Hepatocyte (in vitro differentiated cells): ENCODE results near the gene IKBKE.

ENCODE experiments used
- CTCF ChIP-seq: fragments of 200-600 bp; sonication (generic); IDR thresholded peaks from 2 replicates; pipeline ENCODE4 v1.5.1; 2016; ENCODE audit warnings: antibody characterized with exemption, mild to moderate bottlenecking; ENCODE audit not compliant: poor library complexity
- EZH2phosphoT487 ChIP-seq: fragments of 200-600 bp; sonication (generic); IDR thresholded peaks from one replicate; pipeline ENCODE4 v1.6.1; 2018; ENCODE audit warnings: antibody characterized with exemption, mild to moderate bottlenecking, low read depth, moderate library complexity; ENCODE audit not compliant: unreplicated experiment, severe bottlenecking

- no peak for TF ChIP-seq CTCF
- TF ChIP-seq EZH2phosphoT487 = no peak
Measured at GRCh38 chr1:206512851-206513180, 42.5 kb downstream of the IKBKE start.
